HUES64 (cell line): Measurements from ENCODE around the gene CCZ1. TPM values are rescaled to one million over a fixed set of nuclear protein-coding genes. Genes with fewer than 3 reads are reported as not detected.
"Not testable (repeated sequence)": the region's sequence is repeated elsewhere in the genome, so short reads cannot be mapped to it uniquely, and the experiment has no call there.

Experiments
- H3K27ac ChIP-seq: 2 replicates; pipeline ENCODE4 v1.7.0; 2013; ENCODE audit warnings: low read depth, low read length, inconsistent platforms
- H3K27me3 ChIP-seq: 2 replicates; pipeline ENCODE4 v1.6.1; 2013; ENCODE audit warnings: mild to moderate bottlenecking, low read length; ENCODE audit not compliant: insufficient read depth
- H3K36me3 ChIP-seq: 2 replicates; pipeline ENCODE4 v1.6.1; 2013; ENCODE audit warnings: mild to moderate bottlenecking, low read length; ENCODE audit not compliant: insufficient read depth
- H3K4me1 ChIP-seq: 2 replicates; pipeline ENCODE4 v1.6.1; 2013; ENCODE audit warnings: mild to moderate bottlenecking, low read length, moderate library complexity; ENCODE audit not compliant: insufficient read depth
- H3K4me3 ChIP-seq: 2 replicates; pipeline ENCODE4 v1.5.1; 2013; ENCODE audit warnings: mild to moderate bottlenecking, low read length, moderate library complexity
- H3K9ac ChIP-seq: 2 replicates; pipeline ENCODE4 v1.6.1; 2013; ENCODE audit warnings: mild to moderate bottlenecking, low read depth, low read length
- H3K9me3 ChIP-seq: 2 replicates; pipeline ENCODE4 v1.6.1; 2013; ENCODE audit warnings: low read depth, low read length; ENCODE audit not compliant: insufficient read depth
- WGBS: fragments of 150-250, 120-280 bp; methylation state at CpG from one replicate; pipeline ENCODE4 v1.1.7; 2013; ENCODE audit warnings: missing lambda C conversion rate; 5-methylcytosine and 5-hydroxymethylcytosine counted together
- polyA plus RNA-seq, 2 experiments: library from polyadenylated mRNA; stranded (reverse); fragments of 50-300 nt; gene quantifications; one replicate each; pipeline ENCODE4 v1.2.3, GENCODE V29; 2013

The CCZ1 gene
- 107 TPM for polyA plus RNA-seq (2013, experiment 1 of 2)
- polyA plus RNA-seq (2013, experiment 2 of 2): 93.2 TPM

GRCh38 chr7:5898480-5899224 is at the start of gene CCZ1:
Gene CCZ1 (plus strand): TSS chr7:5898733. CDS start chr7:5898800, 67 bp downstream.
- WGBS: 1% methylated on average over 21 of the region's 64 CpGs
- H3K9me3 ChIP-seq, H3K4me1 ChIP-seq, H3K36me3 ChIP-seq, H3K9ac ChIP-seq, H3K27me3 ChIP-seq: not testable (repeated sequence)
- H3K4me3 ChIP-seq: peak within 1 kb of the TSS; percentile 54
- peak within 1 kb of the TSS; percentile 62; the same call in 1 of the 2 replicates for H3K27ac ChIP-seq

- no peaks in the 10 kb centered on the region for H3K4me1 ChIP-seq
- no peak overlapping the region for H3K4me3 ChIP-seq
- no peak overlapping the region for H3K9ac ChIP-seq
- no peaks in the 10 kb centered on the region for H3K27me3 ChIP-seq
- no peaks in the 10 kb centered on the region for H3K9me3 ChIP-seq
- H3K27ac ChIP-seq: no peak overlapping the region
- WGBS: 93% methylated on average over 8 of the region's 8 CpGs
- no peaks in the 10 kb centered on the region for H3K36me3 ChIP-seq
Observed at GRCh38 chr7:5850944-5851343, 47.6 kb upstream of the CCZ1 start.

GRCh38 chr7:5854738-5855137 is 43.8 kb upstream of the CCZ1 start:
- no peak overlapping the region for H3K9ac ChIP-seq
- H3K4me1 ChIP-seq: no peaks in the 10 kb centered on the region
- WGBS: 91% methylated on average over 8 of the region's 8 CpGs
- H3K36me3 ChIP-seq: no peaks in the 10 kb centered on the region
- H3K27ac ChIP-seq: no peak overlapping the region
- no peaks in the 10 kb centered on the region for H3K27me3 ChIP-seq
- H3K4me3 ChIP-seq: no peak overlapping the region
- H3K9me3 ChIP-seq: no peaks in the 10 kb centered on the region

- not testable (repeated sequence) for H3K4me3 ChIP-seq, H3K27me3 ChIP-seq, H3K4me1 ChIP-seq, H3K9me3 ChIP-seq, H3K27ac ChIP-seq, H3K36me3 ChIP-seq, H3K9ac ChIP-seq
- WGBS: 93% methylated on average over 13 of the region's 13 CpGs
Observed at GRCh38 chr7:5857041-5857575, 41.4 kb upstream of the CCZ1 start.

- H3K27ac ChIP-seq, H3K36me3 ChIP-seq, H3K27me3 ChIP-seq, H3K4me3 ChIP-seq, H3K9ac ChIP-seq, H3K4me1 ChIP-seq, H3K9me3 ChIP-seq: not testable (repeated sequence)
- WGBS: 99% methylated on average over 7 of the region's 8 CpGs
Observed at GRCh38 chr7:5858494-5858893, 40.0 kb upstream of the CCZ1 start.

DNA sequence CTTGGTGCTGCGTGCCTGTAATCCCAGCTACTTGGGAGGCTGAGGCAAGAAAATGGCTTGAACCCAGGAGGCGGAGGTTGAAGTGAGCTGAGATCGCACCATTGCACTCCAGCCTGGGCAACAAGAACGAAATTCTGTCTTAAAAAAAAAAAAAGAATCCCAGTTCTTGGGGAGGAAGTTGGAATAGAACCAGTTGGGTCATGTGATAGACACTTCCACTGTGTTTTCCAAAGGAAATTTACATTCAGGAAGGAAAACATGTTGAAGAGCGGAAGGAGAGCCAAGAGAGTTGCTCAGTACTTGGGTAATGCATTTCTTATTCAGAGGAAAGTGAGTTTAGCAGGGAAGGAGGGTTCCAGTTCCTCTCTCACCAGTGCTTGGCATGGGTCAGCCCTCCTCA is 37.3 kb upstream of the CCZ1 start:
- not testable (repeated sequence) for H3K27me3 ChIP-seq, H3K36me3 ChIP-seq, H3K9me3 ChIP-seq, H3K4me3 ChIP-seq, H3K9ac ChIP-seq, H3K27ac ChIP-seq, H3K4me1 ChIP-seq
- 94% methylated on average over 5 of the region's 5 CpGs for WGBS

GRCh38 chr7:5862753-5863366 is 35.7 kb upstream of the CCZ1 start:
- not testable (repeated sequence) for H3K9ac ChIP-seq, H3K27me3 ChIP-seq, H3K4me1 ChIP-seq, H3K4me3 ChIP-seq, H3K9me3 ChIP-seq, H3K27ac ChIP-seq, H3K36me3 ChIP-seq
- 95% methylated on average over 2 of the region's 5 CpGs for WGBS

DNA sequence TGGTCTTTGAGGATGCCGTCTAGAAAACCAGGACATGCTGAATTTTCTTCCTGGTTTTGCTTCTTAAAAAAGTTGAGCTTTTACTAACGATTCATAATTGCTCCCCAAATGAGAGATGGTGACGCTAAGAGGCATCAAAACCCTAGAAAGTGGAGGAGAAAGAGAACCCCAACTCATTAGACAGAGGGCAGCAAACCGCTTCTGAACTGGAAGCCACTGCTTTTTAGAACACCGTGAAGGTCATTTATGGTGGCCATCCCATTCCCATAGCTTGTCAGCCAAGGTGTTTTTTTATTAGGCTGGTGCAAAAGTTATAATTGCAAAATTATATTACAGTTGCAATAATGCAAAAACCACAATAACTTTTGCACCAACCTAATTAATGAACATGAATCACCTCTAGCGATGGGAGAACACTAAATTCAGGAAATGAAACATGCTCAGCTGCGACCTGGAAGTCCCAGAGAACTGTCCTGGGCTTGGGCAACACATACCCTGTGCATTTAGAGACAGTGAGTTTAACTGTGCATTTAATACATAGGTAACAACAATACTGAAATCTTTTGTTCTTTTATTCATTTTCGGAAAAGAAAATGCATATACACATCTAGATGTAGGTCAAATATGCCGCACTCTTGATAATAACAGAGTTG is 33.1 kb upstream of the CCZ1 start:
- H3K4me1 ChIP-seq, H3K4me3 ChIP-seq, H3K27ac ChIP-seq, H3K27me3 ChIP-seq, H3K9me3 ChIP-seq, H3K36me3 ChIP-seq, H3K9ac ChIP-seq: not testable (repeated sequence)
- 86% methylated on average over 6 of the region's 9 CpGs for WGBS

- no peaks in the 10 kb centered on the region for H3K27me3 ChIP-seq
- WGBS: 95% methylated on average over 6 of the region's 6 CpGs
- H3K9me3 ChIP-seq: no peaks in the 10 kb centered on the region
Observed at GRCh38 chr7:5867060-5867459, 31.5 kb upstream of the CCZ1 start.

GRCh38 chr7:5868928-5869341 is 29.6 kb upstream of the CCZ1 start:
- 89% methylated on average over 6 of the region's 6 CpGs for WGBS
- not testable (repeated sequence) for H3K36me3 ChIP-seq

More at GRCh38 chr7:5867060-5867459, 31.5 kb upstream of the CCZ1 start:
- no peaks in the 10 kb centered on the region for H3K36me3 ChIP-seq
- no peak overlapping the region for H3K27ac ChIP-seq
- H3K4me3 ChIP-seq: no peak overlapping the region
- H3K4me1 ChIP-seq: no peaks in the 10 kb centered on the region
- no peak overlapping the region for H3K9ac ChIP-seq

DNA sequence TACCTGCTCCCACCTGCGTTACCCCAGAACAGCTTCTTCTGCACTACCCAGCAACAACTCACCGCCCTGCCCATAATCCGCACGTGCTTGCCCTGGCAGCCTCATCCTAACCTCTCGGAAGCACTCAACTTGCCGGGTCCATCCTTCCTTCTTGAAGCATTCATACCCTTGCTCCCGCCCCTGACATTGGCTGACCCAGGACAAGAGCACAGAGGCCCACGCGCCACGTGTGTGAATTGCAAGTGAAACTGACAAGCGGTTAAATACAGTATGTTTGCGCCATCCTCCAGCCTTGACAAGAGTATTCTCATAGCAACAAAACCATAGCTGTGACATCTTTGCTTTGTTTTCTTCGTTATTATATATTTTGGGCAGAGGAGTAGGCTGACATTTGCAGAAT is 28.8 kb upstream of the CCZ1 start:
- H3K36me3 ChIP-seq: no peaks in the 10 kb centered on the region
- no peak overlapping the region for H3K27ac ChIP-seq
- no peak overlapping the region for H3K4me3 ChIP-seq
- H3K9ac ChIP-seq: no peak overlapping the region
- H3K4me1 ChIP-seq: no peaks in the 10 kb centered on the region
- 90% methylated on average over 12 of the region's 13 CpGs for WGBS
- no peaks in the 10 kb centered on the region for H3K27me3 ChIP-seq
- H3K9me3 ChIP-seq: no peaks in the 10 kb centered on the region

More at GRCh38 chr7:5868928-5869341, 29.6 kb upstream of the CCZ1 start:
- H3K27me3 ChIP-seq, H3K9me3 ChIP-seq, H3K4me1 ChIP-seq, H3K27ac ChIP-seq, H3K4me3 ChIP-seq, H3K9ac ChIP-seq: not testable (repeated sequence)
